Effector CD8-positive, alpha-beta T cell (primary cell): ENCODE data around the gene TAB3.
"Not testable (repeated sequence)": the region's sequence is repeated elsewhere in the genome, so short reads cannot be mapped to it uniquely, and the experiment has no call there.

Experiments
- DNase-seq: peaks from one replicate; lab custom pipeline; 2025; lab: John Stamatoyannopoulos, UW

Gene TAB3

DNA sequence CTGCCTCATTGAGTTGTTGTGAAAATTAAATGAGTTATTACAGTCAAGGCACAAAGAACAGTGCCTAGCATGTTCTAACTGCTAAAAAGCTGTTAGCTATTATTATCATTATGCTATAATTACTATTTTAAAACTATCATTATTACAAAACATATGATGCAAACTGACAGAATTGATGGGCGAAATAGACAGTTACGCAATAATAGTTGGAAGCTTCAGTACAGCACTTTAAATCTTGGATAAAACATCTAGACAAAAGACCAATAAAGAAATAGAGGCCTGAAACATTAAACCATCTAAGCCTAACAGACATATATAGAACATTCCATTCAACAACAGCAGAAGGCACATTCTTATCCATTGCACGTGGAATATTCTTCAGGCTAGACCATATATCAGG lies 73.0 kb downstream of the TAB3 start:
- no peak for DNase-seq

DNA sequence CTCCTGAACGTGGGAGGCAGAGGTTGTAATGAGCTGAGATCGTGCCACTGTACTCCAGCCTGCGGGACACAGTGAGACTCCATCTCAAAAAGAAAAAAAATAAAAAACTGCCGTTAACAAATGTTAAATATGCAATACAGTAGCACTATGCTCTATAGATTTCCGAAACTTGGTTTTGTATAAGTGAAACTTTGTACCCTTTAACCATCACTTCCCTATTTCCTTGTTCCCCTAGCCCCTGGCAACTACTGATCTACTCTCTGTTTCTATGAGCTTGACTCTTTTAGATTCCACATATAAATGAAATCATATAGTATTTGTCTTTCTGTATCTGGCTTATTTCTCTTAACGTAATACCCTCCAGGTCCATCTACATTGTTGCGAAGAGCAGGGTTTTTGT lies 74.1 kb downstream of the TAB3 start:
- no peak for DNase-seq

DNA sequence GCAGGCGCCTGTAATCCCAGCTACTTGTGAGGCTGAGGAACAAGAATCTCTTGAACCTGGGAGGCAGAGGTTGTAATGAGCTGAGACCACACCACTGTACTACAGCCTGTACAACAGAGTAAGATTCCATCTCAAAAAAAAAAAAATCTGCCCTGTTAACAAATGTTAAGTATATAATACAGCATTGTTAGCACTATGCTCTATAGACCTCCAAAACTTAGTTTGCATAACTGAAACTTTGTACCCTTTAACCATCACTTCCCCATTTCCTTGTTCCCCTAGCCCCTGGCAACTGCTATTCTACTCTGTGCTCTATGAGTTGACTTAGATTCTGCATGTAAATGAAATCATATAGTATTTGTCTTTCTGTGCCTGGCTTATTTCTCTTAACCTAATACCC lies 76.7 kb downstream of the TAB3 start:
- DNase-seq: no peak

DNA sequence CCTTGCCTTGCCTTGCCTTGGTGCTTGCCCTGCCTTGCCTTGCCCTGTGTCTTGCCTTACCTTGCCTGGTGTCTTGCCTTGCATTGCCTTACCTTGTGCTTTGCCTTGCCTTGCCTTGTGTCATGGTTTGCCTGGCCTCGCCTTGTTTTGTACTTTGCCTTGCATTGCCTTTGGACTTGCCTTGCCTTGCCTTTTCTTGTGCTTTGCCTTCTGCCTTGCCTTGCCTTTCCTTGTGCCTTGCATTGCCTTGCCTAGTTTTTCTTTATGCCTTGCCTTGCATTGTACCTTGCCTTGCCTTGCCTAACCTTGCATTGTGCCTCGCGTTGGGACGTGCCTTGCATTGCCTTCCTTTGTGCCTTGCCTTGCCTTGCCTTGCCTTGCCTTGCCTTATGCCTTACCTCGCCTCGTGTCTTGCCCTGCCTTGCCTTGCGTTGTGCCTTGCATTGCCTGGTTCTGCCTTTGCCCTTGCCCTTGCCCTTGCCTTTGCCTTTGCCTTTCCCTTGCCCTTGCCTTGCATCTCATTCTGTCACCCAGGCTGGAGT lies 82.8 kb downstream of the TAB3 start:
- no peak for DNase-seq

DNA sequence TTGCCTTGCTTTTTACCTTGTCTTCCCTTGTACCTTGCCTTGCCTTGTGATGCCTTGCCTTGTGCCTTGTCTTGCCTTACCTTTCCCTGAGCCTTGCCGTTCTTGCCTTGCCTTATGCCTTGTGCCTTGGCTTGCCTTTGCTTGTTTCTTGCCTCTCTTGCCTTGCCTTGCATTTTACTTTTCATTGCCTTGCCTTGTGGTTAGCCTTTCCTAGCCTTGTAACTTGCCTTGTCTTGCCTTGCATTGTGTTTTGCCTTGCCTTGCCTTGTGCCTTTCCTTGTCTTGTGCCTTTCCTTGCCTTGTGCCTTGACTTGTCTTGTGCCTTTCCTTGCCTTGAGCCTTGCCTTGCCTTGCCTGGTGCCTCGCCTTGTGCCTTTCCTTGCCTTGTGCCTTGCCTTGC lies 84.6 kb downstream of the TAB3 start:
- DNase-seq: no peak

DNA sequence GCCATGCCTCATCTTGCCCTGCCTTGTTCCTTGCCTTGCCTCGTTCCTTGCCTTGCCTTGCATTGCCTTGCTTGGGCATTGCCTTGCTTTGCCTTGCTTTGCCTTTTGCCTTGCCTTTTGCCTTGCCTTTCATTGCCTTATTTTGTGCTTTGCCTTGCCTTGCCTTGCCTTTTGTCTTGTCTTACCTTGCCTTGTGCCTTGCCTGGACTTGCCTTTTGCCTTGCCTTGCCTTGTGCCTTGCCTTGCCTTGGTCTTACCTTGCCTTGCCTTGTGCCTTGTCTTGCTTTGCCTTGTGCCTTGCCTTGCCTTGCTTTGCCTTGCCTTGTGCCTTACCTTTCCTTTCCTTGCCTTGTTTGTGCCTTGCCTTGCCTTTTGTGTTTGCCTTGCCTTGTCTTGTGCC lies 88.2 kb downstream of the TAB3 start:
- no peak for DNase-seq

DNA sequence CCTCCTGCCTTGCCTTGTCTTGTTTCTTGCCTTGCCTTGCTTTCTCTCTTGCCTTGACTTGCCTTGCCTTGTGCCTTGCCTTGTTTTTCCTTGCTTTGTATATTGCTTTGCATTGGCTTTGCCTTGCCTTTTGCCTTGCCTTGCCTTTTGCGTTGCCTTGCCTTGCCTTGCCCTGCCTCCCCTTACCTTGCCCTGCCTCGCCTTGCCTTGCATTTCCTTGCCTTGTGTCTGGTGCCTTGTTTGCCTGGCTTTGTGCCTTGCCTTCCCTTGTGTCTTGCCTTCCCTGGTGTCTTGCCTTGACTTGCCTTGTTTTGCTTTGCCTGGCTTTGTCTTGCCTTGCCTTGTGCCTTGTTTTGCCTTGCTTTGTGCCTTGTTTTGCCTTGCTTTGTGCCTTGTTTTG lies 89.7 kb downstream of the TAB3 start:
- no peak for DNase-seq

DNA sequence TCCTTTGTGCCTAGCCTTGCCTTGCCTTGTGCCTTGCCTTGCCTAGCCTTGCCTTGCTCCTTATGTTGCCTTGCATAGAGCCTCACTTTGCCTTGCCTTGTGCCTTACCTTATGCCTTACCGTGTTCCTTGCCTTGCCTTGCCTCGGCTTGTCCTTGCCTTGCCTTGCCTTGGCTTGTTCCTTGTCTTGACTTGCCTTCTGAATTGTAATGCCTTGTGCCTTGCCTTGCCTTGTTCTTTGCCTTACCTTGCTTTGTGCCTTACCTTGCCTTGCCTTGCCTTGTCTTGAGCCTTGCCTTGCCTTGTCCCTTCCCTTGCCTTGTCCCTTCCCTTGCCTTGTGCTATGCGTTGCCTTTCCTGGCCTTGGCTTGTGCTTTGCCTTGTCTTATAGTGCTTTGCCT lies 90.2 kb downstream of the TAB3 start:
- no peak for DNase-seq

DNA sequence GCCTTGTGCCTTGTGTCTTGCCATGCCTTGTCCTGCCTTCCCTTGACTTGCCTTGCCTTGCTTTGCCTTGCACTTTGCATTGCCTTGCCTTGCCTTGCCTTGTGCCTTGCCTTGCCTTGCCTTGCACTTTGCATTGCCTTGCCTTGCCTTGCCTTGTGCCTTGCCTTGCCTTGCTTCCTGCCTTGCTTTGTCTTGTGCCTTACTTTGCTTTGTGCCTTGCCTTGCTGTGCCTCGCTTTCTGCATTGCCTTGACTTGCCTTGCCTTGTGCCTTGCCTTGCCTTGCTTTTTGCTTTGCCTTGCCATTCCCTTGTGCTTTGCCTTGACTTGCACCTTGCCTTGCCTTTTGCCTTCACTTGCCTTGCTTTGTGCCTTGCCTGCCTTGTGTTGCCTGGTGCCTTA lies 91.8 kb downstream of the TAB3 start:
- not testable (repeated sequence) for DNase-seq

DNA sequence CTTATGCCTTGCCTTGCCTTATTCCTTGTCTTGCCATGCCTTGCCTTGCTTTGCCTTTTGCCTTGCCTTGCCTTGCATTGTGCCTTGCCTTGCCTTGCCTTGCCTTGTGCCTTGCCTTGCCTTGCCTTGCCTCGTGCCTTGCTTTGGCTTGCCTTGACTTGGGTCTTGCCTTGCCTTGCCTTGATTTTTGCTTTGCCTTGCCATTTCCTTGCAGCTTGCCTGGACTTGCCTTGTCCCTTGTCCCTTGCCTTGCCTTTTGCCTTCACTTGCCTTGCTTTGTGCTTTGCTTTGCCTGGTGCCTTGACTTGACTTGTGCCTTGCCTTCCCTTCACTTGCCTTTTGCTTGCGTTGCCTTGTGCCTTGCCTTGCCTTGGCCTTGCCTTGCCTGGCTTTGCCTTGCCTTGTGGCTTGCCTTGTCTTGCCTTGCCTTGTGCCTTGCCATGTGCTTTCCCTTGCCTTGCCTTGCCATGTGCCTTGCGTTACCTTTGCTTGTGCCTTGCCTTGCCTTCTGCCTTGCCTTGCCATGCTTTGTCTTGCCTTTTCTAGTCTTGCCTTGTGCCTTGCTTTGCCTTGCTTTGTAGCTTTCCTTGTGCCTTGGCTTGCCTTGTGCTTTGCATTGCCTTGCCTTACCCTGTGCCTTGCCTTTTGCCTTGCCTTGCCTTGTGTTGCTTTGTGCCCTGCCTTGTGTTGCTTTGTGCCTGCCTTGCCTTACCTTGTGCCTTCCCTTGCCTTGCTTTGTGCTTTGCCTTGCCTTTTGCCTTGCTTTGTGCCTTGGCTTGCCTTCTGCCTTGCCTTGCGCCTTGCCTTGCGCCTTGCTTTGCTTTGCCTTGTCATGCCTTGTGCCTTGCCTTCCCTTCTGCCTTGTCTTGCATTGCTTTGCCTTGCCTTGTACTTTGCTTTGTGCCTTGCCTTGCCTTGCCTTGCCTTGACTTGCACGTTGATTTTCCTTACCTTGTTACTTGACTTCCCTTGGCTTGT lies 92.8 kb downstream of the TAB3 start:
- DNase-seq: no peak

DNA sequence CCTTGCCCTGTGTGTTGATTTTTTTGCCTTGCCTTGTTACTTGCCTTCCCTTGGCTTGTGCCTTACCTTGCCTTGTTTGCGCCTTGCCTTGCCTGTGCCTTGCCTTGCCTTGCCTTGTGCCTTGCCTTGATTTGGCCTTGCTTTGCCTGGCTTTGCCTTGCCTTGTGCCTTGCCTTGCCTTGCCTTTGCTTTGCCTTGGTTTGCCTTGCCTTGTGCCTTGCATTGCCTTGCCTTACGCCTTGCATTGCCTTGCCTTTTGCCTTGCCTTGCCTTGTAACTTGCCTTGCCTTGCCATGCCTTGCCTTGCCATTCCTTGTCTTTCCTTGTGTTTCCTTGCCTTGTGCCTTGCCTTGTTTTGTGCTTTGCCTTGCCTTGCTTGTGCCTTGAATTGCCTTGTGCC lies 94.6 kb downstream of the TAB3 start:
- no peak for DNase-seq

DNA sequence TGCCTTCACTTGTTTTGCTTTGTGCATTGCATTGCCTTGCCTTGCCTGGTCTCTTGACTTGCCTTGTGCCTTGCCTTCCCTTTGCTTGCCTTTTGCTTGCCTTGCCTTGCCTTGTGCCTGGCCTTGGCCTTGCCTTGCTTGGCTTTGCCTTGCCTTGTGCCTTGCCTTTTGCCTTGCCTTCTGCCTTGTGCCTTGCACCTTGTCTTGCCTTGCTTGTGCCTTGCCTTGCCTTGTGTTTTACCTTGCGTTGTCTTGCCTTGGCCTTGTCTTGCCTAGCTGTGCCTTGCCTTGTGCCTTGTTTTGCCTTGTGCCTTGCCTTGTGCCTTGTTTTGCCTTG lies 95.3 kb downstream of the TAB3 start:
- DNase-seq: no peak

DNA sequence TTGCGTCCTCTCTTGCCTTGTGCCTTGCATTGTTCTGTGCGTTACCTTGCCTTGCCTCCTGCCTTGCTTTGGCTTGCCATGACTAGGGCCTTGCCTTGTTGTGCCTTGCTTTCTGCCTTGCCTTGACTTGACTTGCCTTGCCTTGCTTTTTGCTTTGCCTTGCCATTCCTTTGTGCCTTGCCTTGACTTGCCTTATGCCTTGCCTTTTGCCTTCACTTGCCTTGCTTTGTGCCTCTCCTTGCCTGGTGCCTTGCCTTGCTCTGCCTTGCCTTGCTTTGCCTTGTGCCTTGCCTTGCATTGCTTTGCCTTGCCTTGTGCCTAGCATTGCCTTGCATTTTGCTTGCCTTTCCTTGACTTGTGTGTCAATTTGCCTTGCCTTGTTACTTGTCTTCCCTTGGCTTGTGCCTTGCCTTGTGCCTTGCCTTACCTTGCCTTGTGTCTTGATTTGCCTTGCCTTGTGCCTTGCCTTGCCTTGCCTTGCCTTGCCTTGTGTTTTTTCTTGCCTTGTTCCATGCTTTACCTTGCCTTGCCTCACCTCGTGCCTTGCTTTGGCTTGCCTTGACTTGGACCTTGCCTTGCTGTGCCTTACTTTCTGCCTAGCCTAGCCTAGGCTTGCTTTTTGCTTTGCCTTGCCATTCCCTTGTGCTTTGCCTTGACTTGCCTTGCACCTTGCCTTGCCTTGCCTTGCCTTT lies 95.8 kb downstream of the TAB3 start:
- no peak for DNase-seq

DNA sequence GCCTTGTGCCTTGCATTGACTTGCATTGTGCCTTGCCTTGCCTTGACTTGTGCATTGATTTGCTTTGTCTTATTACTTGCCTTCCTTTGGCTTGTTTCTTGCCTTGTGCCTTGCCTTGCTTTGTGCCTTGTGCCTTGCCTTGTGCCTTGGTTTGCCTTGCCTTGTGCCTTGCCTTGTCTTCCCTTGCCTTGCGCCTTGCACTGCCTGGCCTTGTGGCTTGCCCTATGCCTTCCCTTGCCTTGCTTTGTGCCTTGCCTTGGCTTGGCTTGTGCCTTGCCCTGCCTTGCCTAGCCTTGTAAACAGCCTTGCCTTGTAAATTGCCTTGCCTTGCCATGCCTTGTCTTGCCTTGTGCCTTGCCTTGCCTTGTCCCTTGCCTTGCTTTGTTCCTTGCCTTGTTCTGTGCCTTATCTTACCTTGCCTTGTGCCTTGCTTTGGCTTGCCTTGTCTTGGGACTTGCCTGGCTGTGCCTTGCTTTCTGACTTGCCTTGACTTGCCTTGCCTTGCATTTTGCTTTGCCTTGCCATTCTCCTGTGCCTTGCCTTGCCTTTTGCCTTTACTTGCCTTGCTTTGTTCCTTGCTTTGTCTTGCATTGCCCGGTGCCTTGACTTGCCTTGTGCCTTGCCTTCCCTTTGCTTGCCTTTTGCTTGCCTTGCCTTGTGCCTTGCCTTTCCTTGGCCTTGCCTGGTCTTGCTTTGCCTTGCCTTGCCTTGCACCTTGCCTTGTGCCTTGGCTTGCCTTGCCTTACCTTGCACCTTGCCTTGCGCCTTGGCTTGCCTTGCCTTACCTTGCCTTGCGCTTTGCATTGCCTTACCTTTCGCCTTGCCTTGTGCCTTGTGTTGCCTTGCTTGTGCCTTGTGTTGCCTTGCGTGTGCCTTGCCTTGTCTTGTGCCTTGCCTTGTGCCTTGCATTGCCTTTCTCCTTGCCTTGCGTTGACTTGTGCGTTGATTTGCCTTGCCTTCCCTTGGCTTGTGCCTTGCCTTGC lies 97.5 kb downstream of the TAB3 start:
- DNase-seq: no peak

DNA sequence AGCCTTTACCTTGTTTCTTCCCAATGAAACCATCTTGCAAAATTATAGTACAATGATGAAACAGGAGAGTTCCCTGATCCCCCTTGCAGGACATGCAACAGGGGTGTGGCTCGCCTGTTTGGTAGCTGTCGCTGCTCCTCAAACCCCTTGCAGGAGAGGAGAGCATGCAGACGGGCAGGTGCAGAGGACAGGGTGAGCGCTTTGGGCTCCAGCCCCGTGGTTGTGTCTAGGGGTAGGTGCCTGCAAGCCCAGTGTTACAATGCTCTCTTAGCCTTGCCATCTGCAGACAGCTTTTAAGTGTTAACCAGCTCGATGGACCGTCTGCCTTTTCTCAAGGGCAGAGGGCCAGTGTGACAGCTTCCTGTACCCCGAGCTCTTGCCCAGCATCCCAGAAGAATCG lies 102.0 kb downstream of the TAB3 start:
- DNase-seq: no peak

DNA sequence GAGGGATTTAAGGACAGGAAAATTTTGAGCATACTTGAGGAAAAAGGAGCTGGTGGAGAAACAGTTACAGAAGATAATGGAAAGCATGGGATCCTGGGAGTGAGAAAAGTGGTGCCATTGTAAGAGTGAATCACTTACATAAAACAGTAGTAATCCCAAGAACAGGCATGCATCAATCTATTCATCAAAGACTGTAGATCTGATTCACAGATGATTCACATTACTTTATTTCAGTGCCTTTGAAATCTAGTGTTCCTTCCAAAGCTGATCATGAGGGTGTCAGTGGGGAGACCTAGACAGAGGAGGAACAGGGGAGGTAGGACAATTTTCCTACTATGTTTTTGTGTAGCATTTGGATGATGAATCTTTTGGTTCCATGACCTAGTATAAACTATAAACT lies 102.7 kb downstream of the TAB3 start:
- no peak for DNase-seq

DNA sequence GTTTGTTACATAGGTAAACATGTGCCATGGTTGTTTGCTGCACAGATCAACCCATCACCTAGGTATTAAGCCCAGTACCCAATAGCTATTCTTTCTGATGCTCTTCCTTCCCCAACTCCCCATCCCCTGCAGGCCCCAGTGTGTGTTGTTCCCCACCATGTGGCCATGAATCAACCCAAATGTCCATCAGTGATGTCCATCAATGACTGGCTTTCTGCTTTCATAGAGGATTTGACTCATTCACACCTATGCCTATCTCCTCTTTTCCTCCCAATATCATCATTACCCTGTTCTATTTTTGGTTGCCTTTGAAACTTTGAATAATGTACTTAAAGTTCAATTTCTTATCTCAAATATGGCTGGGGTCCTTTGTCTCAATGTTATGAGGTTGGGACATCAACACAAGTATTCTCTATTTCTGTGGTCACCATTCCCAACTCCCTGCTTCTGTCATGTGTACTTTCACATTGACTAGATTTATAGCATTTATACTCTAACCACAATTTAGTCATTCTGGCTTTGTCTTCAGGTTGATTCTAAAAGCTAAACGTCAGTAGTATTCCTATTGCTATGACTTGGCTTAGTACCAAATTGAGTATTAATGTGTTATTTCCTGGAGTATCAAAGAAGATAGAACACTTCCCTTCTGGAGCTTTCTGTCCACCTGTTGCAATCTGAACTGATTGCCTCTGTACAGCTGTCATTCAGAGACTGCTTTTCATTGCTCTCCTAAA lies 107.2 kb downstream of the TAB3 start:
- no peak for DNase-seq

DNA sequence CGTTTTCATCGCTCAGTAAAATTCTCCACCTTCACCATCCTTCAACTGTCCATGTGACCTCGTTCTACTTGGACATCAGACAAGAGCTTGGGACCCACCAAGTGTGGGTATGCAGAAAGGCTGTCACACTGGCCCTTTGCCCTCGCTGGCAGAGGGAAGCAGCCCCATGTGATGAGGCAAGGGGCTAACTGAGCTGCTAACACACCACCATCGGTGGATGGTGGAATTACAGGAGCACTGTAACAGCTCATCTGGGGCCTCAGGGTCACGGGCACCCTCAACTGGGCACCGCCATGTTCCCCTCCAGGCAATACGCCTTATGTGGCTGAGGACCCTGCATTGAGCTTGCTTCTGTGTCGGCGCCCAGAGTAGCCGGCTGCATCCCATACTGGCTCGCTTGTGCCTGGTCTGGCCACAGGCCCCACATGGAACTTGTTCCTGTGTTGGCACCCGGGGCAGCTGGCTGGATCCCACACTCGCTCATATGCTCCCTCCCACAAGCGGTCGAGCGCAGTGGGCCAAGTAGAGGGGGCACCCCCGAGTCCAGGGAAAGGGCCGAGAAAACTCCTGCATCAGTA lies 109.5 kb downstream of the TAB3 start:
- no peak for DNase-seq

DNA sequence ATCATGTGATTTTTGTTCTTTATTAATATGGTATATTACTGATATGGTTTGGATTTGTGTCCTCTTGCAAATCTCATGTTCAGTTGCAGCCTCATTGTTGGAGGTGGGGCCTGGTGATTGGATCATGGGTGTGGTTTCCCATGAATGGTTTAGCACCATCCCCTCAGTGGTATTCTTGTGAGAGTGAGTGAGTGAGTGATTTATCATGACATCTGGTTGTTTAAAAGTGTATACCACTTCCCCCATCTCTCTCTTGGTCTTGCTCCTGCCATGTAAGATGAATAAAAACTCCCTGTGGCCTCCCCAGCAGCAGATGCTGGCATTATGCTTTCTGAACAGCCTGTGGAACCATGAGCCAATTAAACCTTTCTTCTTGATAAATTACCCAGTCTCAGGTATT lies 111.5 kb downstream of the TAB3 start:
- no peak for DNase-seq
